GM19455 (cell line): ENCODE measurements around the gene S100A2.
"Not testable (repeated sequence)": the region's sequence is repeated elsewhere in the genome, so short reads cannot be mapped to it uniquely, and the experiment has no call there.

Experiments used
- ATAC-seq: cut with Tn5 transposase; IDR thresholded peaks from one replicate; pipeline ENCODE4 v1.9.1; 2021; ENCODE audit not compliant: unreplicated experiment

The S100A2 gene

GRCh38 chr1:153534226-153534924 lies 31.3 kb downstream of the S100A2 start:
- no peak for ATAC-seq

- no peak for ATAC-seq
These were observed 31.9 kb downstream of the S100A2 start for GRCh38 chr1:153533689-153534201.

GRCh38 chr1:153532769-153533599 lies 32.7 kb downstream of the S100A2 start:
- ATAC-seq, result no peak

GRCh38 chr1:153532181-153532580 lies 33.5 kb downstream of the S100A2 start:
- ATAC-seq, result no peak

GRCh38 chr1:153531638-153532037 lies 34.0 kb downstream of the S100A2 start:
- no peak for ATAC-seq

GRCh38 chr1:153527683-153528040 lies 38.0 kb downstream of the S100A2 start:
- ATAC-seq, result no peak

- no peak for ATAC-seq
These were observed 38.5 kb downstream of the S100A2 start for GRCh38 chr1:153527023-153527682.

GRCh38 chr1:153526132-153526543 lies 39.5 kb downstream of the S100A2 start:
- ATAC-seq, result no peak

- ATAC-seq, result no peak
These were observed 40.4 kb downstream of the S100A2 start for GRCh38 chr1:153525088-153525728.

GRCh38 chr1:153522353-153523048 lies 43.1 kb downstream of the S100A2 start:
- ATAC-seq, result not testable (repeated sequence)

- ATAC-seq, result not testable (repeated sequence)
These were observed 43.8 kb downstream of the S100A2 start for GRCh38 chr1:153521808-153522207.

GRCh38 chr1:153520818-153521476 lies 44.7 kb downstream of the S100A2 start:
- ATAC-seq, result no peak

- not testable (repeated sequence) for ATAC-seq
These were observed 45.4 kb downstream of the S100A2 start for GRCh38 chr1:153520137-153520691.

GRCh38 chr1:153519242-153519641 lies 46.4 kb downstream of the S100A2 start:
- no peak for ATAC-seq

GRCh38 chr1:153515504-153516394 lies 49.9 kb downstream of the S100A2 start:
- ATAC-seq, result no peak

GRCh38 chr1:153513666-153514065 lies 52.0 kb downstream of the S100A2 start:
- ATAC-seq, result no peak

GRCh38 chr1:153513023-153513422 lies 52.6 kb downstream of the S100A2 start:
- ATAC-seq, result no peak
